Measurements from ENCODE around the gene MANF.

The MANF gene

GRCh38 chr3:51436998-51437639, 52.0 kb downstream of the MANF start:
- DNase-seq: no peak
